CD4-positive, alpha-beta memory T cell (primary cell): Measurements from ENCODE around the gene ABCB8. TPM values are rescaled to one million over a fixed set of nuclear protein-coding genes. Genes with fewer than 3 reads are reported as not detected.
A peak's percentile ranks its signal among the peaks of the same experiment; 100 is the strongest.

ENCODE experiments used
- CTCF ChIA-PET: fragments of 350-600 bp; sonication (Branson Sonifier 250); formaldehyde crosslinking; loops from one replicate; lab custom pipeline; 2021; ENCODE audit warnings: inconsistent platforms; ENCODE audit not compliant: partially characterized antibody; lab: Charles Lee
- POLR2A ChIA-PET: fragments of 350-600 bp; sonication (Branson Sonifier 250); formaldehyde crosslinking; loops from one replicate; lab custom pipeline; 2021; ENCODE audit not compliant: partially characterized antibody; lab: Charles Lee
- DNase-seq, 5 donors: peaks; one replicate each; pipeline versions ENCODE4 v3.0.0 to v3.0.0-alpha.2; 2020 to 2022; ENCODE audit warnings: mixed read lengths in 1 of 5
- H3K27ac ChIP-seq: one replicate; pipeline ENCODE4 v1.7.0; 2013; ENCODE audit warnings: low read depth, low read length
- H3K27me3 ChIP-seq: 2 replicates; pipeline ENCODE4 v1.7.0; 2013; ENCODE audit warnings: mild to moderate bottlenecking, low read length, moderate library complexity; ENCODE audit not compliant: insufficient read depth
- H3K36me3 ChIP-seq: 2 replicates; pipeline ENCODE4 v1.7.0; 2013; ENCODE audit warnings: mild to moderate bottlenecking, low read length, moderate library complexity; ENCODE audit not compliant: insufficient read depth
- H3K4me1 ChIP-seq: 2 replicates; pipeline ENCODE4 v1.7.0; 2013; ENCODE audit warnings: mild to moderate bottlenecking, low read length, moderate library complexity; ENCODE audit not compliant: insufficient read depth
- H3K4me3 ChIP-seq, 2 donors: one replicate each; pipeline ENCODE4 v1.7.0; 2013; ENCODE audit warnings: low read length in 2 of 2, mild to moderate bottlenecking in 1 of 2
- H3K9me3 ChIP-seq, 2 donors: one replicate each; pipeline ENCODE4 v1.7.0; 2013; ENCODE audit warnings: low read length in 2 of 2, control low read depth in 1 of 2; ENCODE audit not compliant: control insufficient read depth in 1 of 2
- H3K27ac Mint-ChIP-seq, 7 donors: one replicate each; pipeline ENCODE4 v1.8.0; 2020 to 2021; ENCODE audit warnings: mixed read lengths in 7 of 7, mild to moderate bottlenecking in 6 of 7, inconsistent platforms in 3 of 7, moderate library complexity in 3 of 7
- H3K27me3 Mint-ChIP-seq, 2 donors: one replicate each; pipeline ENCODE4 v1.8.0; 2020 to 2021; ENCODE audit warnings: mixed read lengths in 2 of 2
- H3K36me3 Mint-ChIP-seq, 2 donors: one replicate each; pipeline ENCODE4 v1.8.0; 2020 to 2021; ENCODE audit warnings: mixed read lengths in 2 of 2, inconsistent platforms in 1 of 2, mild to moderate bottlenecking in 1 of 2
- H3K4me1 Mint-ChIP-seq, 4 donors: one replicate each; pipeline ENCODE4 v1.8.0; 2020 to 2021; ENCODE audit warnings: mixed read lengths in 4 of 4, mild to moderate bottlenecking in 1 of 4
- H3K4me3 Mint-ChIP-seq, 8 donors: one replicate each; pipeline ENCODE4 v1.8.0; 2020 to 2021; ENCODE audit warnings: mixed read lengths in 8 of 8, mild to moderate bottlenecking in 7 of 8, moderate library complexity in 6 of 8, inconsistent platforms in 3 of 8
- H3K9me3 Mint-ChIP-seq, 8 donors: one replicate each; pipeline ENCODE4 v1.8.0; 2020 to 2021; ENCODE audit warnings: mixed read lengths in 8 of 8, mild to moderate bottlenecking in 5 of 8, inconsistent platforms in 3 of 8, moderate library complexity in 1 of 8
- intact Hi-C: fragments of 100-400 bp; cut with micrococcal nuclease; formaldehyde crosslinking; loops from one replicate; pipeline ENCODE4 v1.15.1; 2023
- polyA plus RNA-seq, 2 donors: library from polyadenylated mRNA; unstranded; fragments of 300-500 nt; fragmentation: Illumina TruSeq; gene quantifications; one replicate each; pipeline ENCODE4 v1.2.3, GENCODE V29; 2021
- total RNA-seq, 2 experiments: library from RNA; stranded (reverse); gene quantifications; one replicate each; pipeline ENCODE4 v1.2.3, GENCODE V29; 2021

ABCB8 gene
- total and polyA plus RNA-seq, 4 experiments from 2014 or later, result 17.8 to 75.8 (median 47.0) TPM

GRCh38 chr7:151043959-151044358, 15.7 kb downstream of the ABCB8 start:
- H3K27me3 Mint-ChIP-seq, result no peaks in the 10 kb centered on the region
- H3K4me3 Mint-ChIP-seq, result no peak overlapping the region
- Histone ChIP-seq H3K4me3 (no peak overlapping the region), H3K27me3 (no peaks in the 10 kb centered on the region), H3K36me3 (no peaks in the 10 kb centered on the region), H3K4me1 (peaks cover 8% of the 10 kb centered on the region), H3K9me3 (no peaks in the 10 kb centered on the region), H3K27ac (no peak overlapping the region)
- H3K9me3 Mint-ChIP-seq, result peaks cover 0 to 2% (median 0%) of the 10 kb centered on the region in 8 donors
- H3K4me1 Mint-ChIP-seq, result peaks cover 0 to 17% (median 8%) of the 10 kb centered on the region in 4 donors
- intact Hi-C loops, result loop anchor here (5.0 kb wide), 1 partner anchor 732 kb away; no protein-coding TSS in a partner anchor
- POLR2A ChIA-PET, result no interaction called here
- CTCF ChIA-PET, result interaction anchor here (1.4 kb wide), 1 partner anchor 80 kb away, joined by 3 read pairs; no protein-coding TSS in a partner anchor
- H3K27ac Mint-ChIP-seq, result no peak overlapping the region
- peaks cover 4 to 19% of the 10 kb centered on the region in 2 donors for H3K36me3 Mint-ChIP-seq
- no peak for DNase-seq

- no peaks in the 10 kb centered on the region for H3K9me3 ChIP-seq
- ChIA-PET CTCF (interaction anchor here (1.4 kb wide), 1 partner anchor 79 kb away, joined by 3 read pairs; no protein-coding TSS in a partner anchor), POLR2A (no interaction called here)
- no peaks in the 10 kb centered on the region for H3K27me3 ChIP-seq
- intact Hi-C loops, result no loop called here
- no peaks in the 10 kb centered on the region for H3K9me3 Mint-ChIP-seq
- no peak overlapping the region for H3K4me3 Mint-ChIP-seq
- no peak for DNase-seq
- H3K36me3 ChIP-seq, result no peaks in the 10 kb centered on the region
- H3K4me1 ChIP-seq, result no peaks in the 10 kb centered on the region
- H3K27ac Mint-ChIP-seq, result no peak overlapping the region
- H3K36me3 Mint-ChIP-seq, result peaks cover 4 to 17% of the 10 kb centered on the region in 2 donors
- no peaks in the 10 kb centered on the region for H3K27me3 Mint-ChIP-seq
- H3K4me3 ChIP-seq, result no peak overlapping the region
- H3K27ac ChIP-seq, result no peak overlapping the region
- H3K4me1 Mint-ChIP-seq, result peaks cover 0 to 4% (median 0%) of the 10 kb centered on the region in 4 donors
These were observed 17.0 kb downstream of the ABCB8 start for GRCh38 chr7:151045262-151045661.

- Mint-ChIP-seq H3K36me3 (peaks cover 4 to 17% of the 10 kb centered on the region in 2 donors), H3K27ac (peak overlapping the region in 1 of 7 donors; percentile 84), H3K27me3 (no peaks in the 10 kb centered on the region), H3K9me3 (no peaks in the 10 kb centered on the region), H3K4me3 (no peak overlapping the region), H3K4me1 (peaks cover 0 to 4% (median 0%) of the 10 kb centered on the region in 4 donors)
- Histone ChIP-seq H3K27me3 (no peaks in the 10 kb centered on the region), H3K4me1 (peaks cover 2% of the 10 kb centered on the region), H3K36me3 (no peaks in the 10 kb centered on the region), H3K4me3 (no peak overlapping the region), H3K27ac (no peak overlapping the region), H3K9me3 (no peaks in the 10 kb centered on the region)
- POLR2A ChIA-PET, result interaction anchor here (0.6 kb wide), 1 partner anchor 11 kb away, joined by 3 read pairs; no protein-coding TSS in a partner anchor
- intact Hi-C loops, result no loop called here
- no peak for DNase-seq
- CTCF ChIA-PET, result no interaction called here
These were observed 17.7 kb downstream of the ABCB8 start for GRCh38 chr7:151045967-151046366.

GRCh38 chr7:151046603-151047573, 18.6 kb downstream of the ABCB8 start:
- POLR2A ChIA-PET, result interaction anchor here (0.6 to 1.0 kb wide), 2 partner anchors 10 to 19 kb away, joined by 3 read pairs; partner anchors contain the start of gene ABCB8
- H3K27ac Mint-ChIP-seq, result no peak overlapping the region
- intact Hi-C loops, result no loop called here

GRCh38 chr7:151047976-151048815, 19.9 kb downstream of the ABCB8 start, which contains the start of gene ASIC3:
ASIC3 (plus strand) TSS chr7:151048531; CDS start chr7:151048886, 355 bp downstream.
- H3K4me3 ChIP-seq, result no peak within 1 kb of the TSS
- CTCF ChIA-PET, result no interaction called here
- intact Hi-C loops, result no loop called here
- H3K27me3 ChIP-seq, result no peaks in the 10 kb centered on the region
- Mint-ChIP-seq H3K27ac (peak within 1 kb of the TSS in 1 of 7 donors; percentile 47), H3K27me3 (peaks cover 0 to 2% of the 10 kb centered on the region in 2 donors), H3K4me3 (no peak within 1 kb of the TSS), H3K36me3 (peaks cover 4 to 17% of the 10 kb centered on the region in 2 donors), H3K4me1 (peaks cover 2 to 15% (median 7%) of the 10 kb centered on the region in 4 donors), H3K9me3 (no peaks in the 10 kb centered on the region)
- no peak for DNase-seq
- POLR2A ChIA-PET, result interaction anchor here (1.5 kb wide), 1 partner anchor 20 kb away, joined by 6 read pairs; the partner anchor contains the start of gene ABCB8
- H3K27ac ChIP-seq, result no peak within 1 kb of the TSS
- H3K9me3 ChIP-seq, result no peaks in the 10 kb centered on the region
- peaks cover 7% of the 10 kb centered on the region for H3K4me1 ChIP-seq
- H3K36me3 ChIP-seq, result no peaks in the 10 kb centered on the region

More at GRCh38 chr7:151046603-151047573, 18.6 kb downstream of the ABCB8 start:
- H3K4me3 Mint-ChIP-seq, result no peak overlapping the region
- H3K4me1 Mint-ChIP-seq, result peaks cover 0 to 8% (median 0%) of the 10 kb centered on the region in 4 donors
- H3K27ac ChIP-seq, result no peak overlapping the region
- H3K36me3 Mint-ChIP-seq, result peaks cover 4 to 17% of the 10 kb centered on the region in 2 donors
- DNase-seq, result no peak
- H3K4me1 ChIP-seq, result peaks cover 5% of the 10 kb centered on the region
- H3K36me3 ChIP-seq, result no peaks in the 10 kb centered on the region
- H3K4me3 ChIP-seq, result no peak overlapping the region
- CTCF ChIA-PET, result no interaction called here
- H3K27me3 ChIP-seq, result no peaks in the 10 kb centered on the region
- H3K9me3 ChIP-seq, result no peaks in the 10 kb centered on the region
- no peaks in the 10 kb centered on the region for H3K27me3 Mint-ChIP-seq
- H3K9me3 Mint-ChIP-seq, result no peaks in the 10 kb centered on the region

- peaks cover 3 to 16% of the 10 kb centered on the region in 2 donors for H3K36me3 Mint-ChIP-seq
- peaks cover 2 to 17% (median 7%) of the 10 kb centered on the region in 4 donors for H3K4me1 Mint-ChIP-seq
- Histone ChIP-seq H3K27ac (no peak overlapping the region), H3K36me3 (no peaks in the 10 kb centered on the region), H3K9me3 (no peaks in the 10 kb centered on the region), H3K4me3 (no peak overlapping the region), H3K27me3 (no peaks in the 10 kb centered on the region), H3K4me1 (peaks cover 11% of the 10 kb centered on the region)
- DNase-seq, result no peak
- H3K9me3 Mint-ChIP-seq, result no peaks in the 10 kb centered on the region
- H3K27ac Mint-ChIP-seq, result peak overlapping the region in 1 of 7 donors; percentile 47
- ChIA-PET POLR2A (interaction anchor here (1.5 kb wide), 1 partner anchor 21 kb away, joined by 6 read pairs; the partner anchor contains the start of gene ABCB8), CTCF (no interaction called here)
- H3K27me3 Mint-ChIP-seq, result peaks cover 0 to 2% of the 10 kb centered on the region in 2 donors
- H3K4me3 Mint-ChIP-seq, result no peak overlapping the region
- intact Hi-C loops, result no loop called here
These were observed 20.7 kb downstream of the ABCB8 start for GRCh38 chr7:151048911-151049463.
